HepG2 (cell line): Measurements from ENCODE around the gene HCFC2.

ENCODE experiments used
- EZH2 ChIP-seq: conservative IDR thresholded peaks from 2 replicates; pipeline ENCODE4 v1.6.1; 2012; ENCODE audit warnings: mild to moderate bottlenecking, low read depth, low read length, moderate library complexity
- NR2C2 ChIP-seq: sonication (generic); formaldehyde crosslinking; IDR thresholded peaks from 2 replicates; pipeline ENCODE4 v1.4.0; 2020; ENCODE audit warnings: missing genetic modification reagents, mild to moderate bottlenecking, moderate library complexity, borderline replicate concordance
- POLR2AphosphoS5 ChIP-seq: IDR thresholded peaks from 2 replicates; pipeline ENCODE4 v1.6.1; 2012; ENCODE audit warnings: low read depth, low read length
- TCF12 ChIP-seq, 2 experiments: fragments of 450-650 bp in 1 of 2; sonication (generic) in 1 of 2; formaldehyde crosslinking in 1 of 2; IDR thresholded peaks; 2 replicates each; pipeline versions ENCODE4 v1.6.1 to v1.8.0; 2017 to 2022; ENCODE audit warnings: antibody characterized with exemption in 1 of 2, mild to moderate bottlenecking in 1 of 2, missing genetic modification reagents in 1 of 2, moderate library complexity in 1 of 2
- ZHX1 ChIP-seq: sonication (generic); formaldehyde crosslinking; IDR thresholded peaks from 2 replicates; pipeline ENCODE4 v1.8.1; 2022; ENCODE audit warnings: low read depth, mild to moderate bottlenecking, missing genetic modification reagents
- TF ChIP-seq, protein P1 (sequence below): sonication (generic); formaldehyde crosslinking; IDR thresholded peaks from 2 replicates; pipeline ENCODE4 v1.4.0; 2020; ENCODE audit warnings: missing genetic modification reagents
- TF ChIP-seq, protein P2 (sequence below): sonication (generic); formaldehyde crosslinking; IDR thresholded peaks from 2 replicates; pipeline ENCODE4 v1.5.0; 2020; ENCODE audit warnings: mild to moderate bottlenecking, missing genetic modification reagents, moderate library complexity

GRCh38 chr12:104143918-104144317 is 79.6 kb downstream of the HCFC2 start:
- TF ChIP-seq NR2C2 (CRISPR knock-in tag) = no peak
- no peak for TF ChIP-seq TCF12 (IDR thresholded peaks at IDR 0.05)
- no peak for TF ChIP-seq TCF12 (CRISPR knock-in tag; IDR thresholded peaks at IDR 0.05)
- no peak for TF ChIP-seq EZH2
- no peak for TF ChIP-seq POLR2AphosphoS5
- TF ChIP-seq, protein P1, sequence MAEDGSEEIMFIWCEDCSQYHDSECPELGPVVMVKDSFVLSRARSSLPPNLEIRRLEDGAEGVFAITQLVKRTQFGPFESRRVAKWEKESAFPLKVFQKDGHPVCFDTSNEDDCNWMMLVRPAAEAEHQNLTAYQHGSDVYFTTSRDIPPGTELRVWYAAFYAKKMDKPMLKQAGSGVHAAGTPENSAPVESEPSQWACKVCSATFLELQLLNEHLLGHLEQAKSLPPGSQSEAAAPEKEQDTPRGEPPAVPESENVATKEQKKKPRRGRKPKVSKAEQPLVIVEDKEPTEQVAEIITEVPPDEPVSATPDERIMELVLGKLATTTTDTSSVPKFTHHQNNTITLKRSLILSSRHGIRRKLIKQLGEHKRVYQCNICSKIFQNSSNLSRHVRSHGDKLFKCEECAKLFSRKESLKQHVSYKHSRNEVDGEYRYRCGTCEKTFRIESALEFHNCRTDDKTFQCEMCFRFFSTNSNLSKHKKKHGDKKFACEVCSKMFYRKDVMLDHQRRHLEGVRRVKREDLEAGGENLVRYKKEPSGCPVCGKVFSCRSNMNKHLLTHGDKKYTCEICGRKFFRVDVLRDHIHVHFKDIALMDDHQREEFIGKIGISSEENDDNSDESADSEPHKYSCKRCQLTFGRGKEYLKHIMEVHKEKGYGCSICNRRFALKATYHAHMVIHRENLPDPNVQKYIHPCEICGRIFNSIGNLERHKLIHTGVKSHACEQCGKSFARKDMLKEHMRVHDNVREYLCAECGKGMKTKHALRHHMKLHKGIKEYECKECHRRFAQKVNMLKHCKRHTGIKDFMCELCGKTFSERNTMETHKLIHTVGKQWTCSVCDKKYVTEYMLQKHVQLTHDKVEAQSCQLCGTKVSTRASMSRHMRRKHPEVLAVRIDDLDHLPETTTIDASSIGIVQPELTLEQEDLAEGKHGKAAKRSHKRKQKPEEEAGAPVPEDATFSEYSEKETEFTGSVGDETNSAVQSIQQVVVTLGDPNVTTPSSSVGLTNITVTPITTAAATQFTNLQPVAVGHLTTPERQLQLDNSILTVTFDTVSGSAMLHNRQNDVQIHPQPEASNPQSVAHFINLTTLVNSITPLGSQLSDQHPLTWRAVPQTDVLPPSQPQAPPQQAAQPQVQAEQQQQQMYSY (CRISPR knock-in tag) = no peak
- TF ChIP-seq ZHX1 = no peak
- TF ChIP-seq, protein P2, sequence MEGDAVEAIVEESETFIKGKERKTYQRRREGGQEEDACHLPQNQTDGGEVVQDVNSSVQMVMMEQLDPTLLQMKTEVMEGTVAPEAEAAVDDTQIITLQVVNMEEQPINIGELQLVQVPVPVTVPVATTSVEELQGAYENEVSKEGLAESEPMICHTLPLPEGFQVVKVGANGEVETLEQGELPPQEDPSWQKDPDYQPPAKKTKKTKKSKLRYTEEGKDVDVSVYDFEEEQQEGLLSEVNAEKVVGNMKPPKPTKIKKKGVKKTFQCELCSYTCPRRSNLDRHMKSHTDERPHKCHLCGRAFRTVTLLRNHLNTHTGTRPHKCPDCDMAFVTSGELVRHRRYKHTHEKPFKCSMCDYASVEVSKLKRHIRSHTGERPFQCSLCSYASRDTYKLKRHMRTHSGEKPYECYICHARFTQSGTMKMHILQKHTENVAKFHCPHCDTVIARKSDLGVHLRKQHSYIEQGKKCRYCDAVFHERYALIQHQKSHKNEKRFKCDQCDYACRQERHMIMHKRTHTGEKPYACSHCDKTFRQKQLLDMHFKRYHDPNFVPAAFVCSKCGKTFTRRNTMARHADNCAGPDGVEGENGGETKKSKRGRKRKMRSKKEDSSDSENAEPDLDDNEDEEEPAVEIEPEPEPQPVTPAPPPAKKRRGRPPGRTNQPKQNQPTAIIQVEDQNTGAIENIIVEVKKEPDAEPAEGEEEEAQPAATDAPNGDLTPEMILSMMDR = no peak
